DLD1 (cell line): ENCODE data around the gene KISS1R.
"Not testable (repeated sequence)": the region's sequence is repeated elsewhere in the genome, so short reads cannot be mapped to it uniquely, and the experiment has no call there.

ENCODE experiments used
- in situ Hi-C: cut with HindIII; loops from 2 replicates; pipeline ENCODE4 v1.10.0; 2017; ENCODE audit warnings: low sequenced_read_pairs

Gene KISS1R

DNA sequence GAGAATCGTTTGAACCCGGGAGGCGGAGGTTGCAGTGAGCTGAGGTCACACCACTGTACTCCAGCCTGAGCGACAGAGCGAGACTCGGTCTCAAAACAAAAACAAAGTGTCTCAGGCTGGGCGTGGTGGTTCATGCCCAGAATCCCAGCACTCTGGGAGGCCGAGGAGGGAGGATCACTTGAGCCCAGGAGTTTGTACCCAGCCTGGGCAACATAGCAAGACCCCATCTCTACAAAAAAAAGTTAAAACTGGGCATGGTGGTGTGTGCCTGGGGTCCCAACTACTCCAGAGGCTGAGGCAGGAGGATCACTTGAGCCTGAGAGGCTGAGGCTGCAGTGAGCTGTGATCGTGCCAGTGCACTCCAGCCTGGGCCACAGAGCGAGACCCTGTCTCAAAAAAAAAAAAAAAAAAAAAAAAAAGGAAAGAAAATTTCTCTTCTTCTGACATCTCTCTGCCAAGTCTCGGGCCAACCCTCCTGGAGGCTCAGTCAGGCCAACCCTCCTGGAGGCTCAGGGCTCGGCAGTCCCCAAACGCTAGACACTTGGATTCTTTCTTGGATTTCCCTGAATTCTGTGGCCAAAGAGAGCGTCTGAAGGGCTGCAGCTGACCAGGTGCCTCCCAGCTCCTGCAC, 35.0 kb downstream of the KISS1R start:
- in situ Hi-C loops = no loop called here

DNA sequence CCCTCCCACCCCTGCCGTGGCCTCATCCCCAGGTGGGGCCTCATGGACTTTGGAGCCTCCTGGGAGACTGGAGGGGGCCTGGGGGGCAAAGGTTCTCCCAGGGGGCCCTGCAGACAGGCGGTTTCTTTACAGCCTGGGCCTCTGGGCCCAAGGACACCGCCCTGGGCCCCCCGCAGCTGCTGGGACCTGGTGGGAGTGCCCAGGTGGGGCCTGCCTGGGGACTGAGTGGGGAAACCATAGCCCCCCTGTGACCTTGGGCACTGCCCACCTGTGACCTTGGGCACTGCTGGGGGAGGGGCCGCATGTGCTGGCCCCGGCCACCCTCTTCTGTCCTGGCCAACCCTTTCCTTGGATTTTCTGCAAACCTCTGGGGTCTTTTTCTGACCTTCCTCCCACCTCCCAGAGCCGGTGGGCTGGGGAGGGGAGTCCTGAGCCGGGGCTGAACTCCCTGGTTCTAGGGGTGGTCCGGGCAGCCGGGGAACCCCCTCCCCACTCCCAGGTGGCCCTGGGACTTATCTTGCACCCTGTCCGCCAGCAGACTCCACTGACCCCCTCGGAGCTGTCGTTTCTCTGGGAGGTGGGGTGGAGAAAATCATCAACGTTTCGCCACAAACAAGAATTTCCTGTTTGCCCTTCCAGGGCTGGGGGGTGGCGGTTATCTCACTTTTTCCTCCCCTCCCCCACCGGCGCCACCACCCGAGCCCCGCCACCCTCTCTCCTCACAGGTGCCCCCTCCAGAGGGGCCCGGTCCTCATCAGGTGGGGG, 35.7 kb downstream of the KISS1R start:
- in situ Hi-C loops = no loop called here

DNA sequence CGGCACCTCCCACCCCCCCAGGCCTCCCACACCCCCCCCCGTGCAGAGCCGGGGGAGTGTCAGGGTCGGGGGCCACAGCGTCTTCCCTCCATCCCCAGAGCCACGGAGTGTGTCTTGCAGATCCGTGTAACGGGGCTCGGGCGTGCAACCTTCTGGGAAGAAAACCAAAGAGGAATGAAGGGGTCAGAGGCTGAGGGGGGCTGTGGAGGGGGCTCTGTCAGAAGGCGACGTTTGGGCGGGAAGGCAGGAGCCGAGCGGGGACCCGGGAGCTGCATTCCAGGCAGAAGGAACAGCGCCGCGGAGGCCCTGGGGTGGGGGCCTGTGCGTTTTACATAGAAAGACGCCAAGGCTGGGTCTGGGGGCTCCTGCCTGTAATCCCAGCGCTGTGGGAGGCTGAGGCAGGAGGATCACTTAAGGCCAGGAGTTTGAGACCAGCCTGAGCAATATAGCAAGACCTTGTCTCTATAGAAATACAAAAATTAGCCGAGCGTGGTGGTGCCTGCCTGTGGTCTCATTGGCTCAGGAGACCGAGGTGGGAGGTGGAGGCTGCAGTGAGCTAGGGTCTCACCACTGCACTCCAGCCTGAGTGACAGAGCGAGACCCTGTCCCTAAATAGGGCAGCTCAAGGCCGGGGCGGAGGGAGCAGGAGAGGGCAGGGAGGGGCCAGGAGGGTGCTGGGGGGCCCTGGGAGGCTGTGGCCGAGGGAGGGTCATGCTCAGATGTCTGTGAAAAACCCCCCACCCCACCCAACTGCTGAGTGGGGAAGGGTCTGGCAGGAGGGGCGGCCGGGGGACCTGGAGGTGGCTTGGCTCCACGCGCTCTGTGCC, 36.5 kb downstream of the KISS1R start:
- in situ Hi-C loops = no loop called here

- in situ Hi-C loops = no loop called here
Measured at GRCh38 chr19:954272-954671, 37.1 kb downstream of the KISS1R start.

GRCh38 chr19:954672-955494, 37.8 kb downstream of the KISS1R start:
- in situ Hi-C loops = no loop called here

GRCh38 chr19:955803-956765, 39.0 kb downstream of the KISS1R start:
- in situ Hi-C loops = no loop called here

DNA sequence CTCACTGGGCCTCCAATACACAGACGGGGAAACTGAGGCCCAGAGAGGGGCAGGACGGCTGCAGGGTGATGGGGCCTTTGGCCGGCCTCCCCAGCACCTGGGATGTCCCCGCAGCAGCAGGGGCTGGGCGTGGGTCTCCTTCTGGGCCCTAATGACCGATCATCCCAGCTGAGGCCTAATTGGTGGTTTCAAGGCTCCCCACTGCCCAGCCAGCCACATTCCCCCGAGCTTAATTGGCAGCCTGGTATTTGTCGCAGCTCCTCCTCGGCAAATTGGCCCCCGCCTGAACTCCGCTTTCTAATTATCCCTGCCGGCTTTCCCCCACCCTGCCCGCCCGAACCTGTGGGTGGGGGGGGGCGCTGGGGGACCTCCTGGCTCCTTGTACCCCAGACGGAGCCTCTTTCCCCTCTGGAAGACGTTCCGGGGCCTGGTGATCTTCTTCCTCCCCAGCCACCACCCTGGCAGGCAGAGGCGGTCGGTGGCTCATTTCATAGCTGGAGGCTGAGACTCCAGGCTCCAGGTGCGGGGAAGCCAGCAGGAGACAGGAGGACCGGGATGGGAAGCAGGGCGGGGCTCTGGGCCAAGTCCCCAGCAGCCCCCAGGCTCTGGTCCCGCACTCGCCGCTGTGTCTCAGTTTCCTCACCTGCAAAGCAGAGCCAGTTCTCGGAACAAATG, 39.8 kb downstream of the KISS1R start:
- in situ Hi-C loops = no loop called here

DNA sequence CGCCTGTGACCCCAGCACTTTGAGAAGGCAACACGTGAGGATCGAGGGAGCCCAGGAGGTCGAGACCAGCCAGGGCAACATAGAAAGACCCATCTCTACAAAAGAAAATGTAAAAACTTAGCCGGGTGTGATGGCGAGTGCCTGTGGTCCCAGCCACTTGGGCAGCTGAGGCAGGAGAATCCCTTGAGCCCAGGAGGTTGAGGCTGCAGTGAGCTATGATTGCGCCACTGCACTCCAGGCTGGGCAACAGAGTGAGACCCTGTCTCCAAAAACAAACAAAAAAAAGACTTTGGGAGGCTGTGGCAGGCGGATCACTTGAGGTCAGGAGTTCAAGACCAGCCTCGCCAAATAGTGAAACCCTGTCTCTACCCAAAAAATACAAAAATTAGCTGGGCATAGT, 40.4 kb downstream of the KISS1R start:
- in situ Hi-C loops = not testable (repeated sequence)

DNA sequence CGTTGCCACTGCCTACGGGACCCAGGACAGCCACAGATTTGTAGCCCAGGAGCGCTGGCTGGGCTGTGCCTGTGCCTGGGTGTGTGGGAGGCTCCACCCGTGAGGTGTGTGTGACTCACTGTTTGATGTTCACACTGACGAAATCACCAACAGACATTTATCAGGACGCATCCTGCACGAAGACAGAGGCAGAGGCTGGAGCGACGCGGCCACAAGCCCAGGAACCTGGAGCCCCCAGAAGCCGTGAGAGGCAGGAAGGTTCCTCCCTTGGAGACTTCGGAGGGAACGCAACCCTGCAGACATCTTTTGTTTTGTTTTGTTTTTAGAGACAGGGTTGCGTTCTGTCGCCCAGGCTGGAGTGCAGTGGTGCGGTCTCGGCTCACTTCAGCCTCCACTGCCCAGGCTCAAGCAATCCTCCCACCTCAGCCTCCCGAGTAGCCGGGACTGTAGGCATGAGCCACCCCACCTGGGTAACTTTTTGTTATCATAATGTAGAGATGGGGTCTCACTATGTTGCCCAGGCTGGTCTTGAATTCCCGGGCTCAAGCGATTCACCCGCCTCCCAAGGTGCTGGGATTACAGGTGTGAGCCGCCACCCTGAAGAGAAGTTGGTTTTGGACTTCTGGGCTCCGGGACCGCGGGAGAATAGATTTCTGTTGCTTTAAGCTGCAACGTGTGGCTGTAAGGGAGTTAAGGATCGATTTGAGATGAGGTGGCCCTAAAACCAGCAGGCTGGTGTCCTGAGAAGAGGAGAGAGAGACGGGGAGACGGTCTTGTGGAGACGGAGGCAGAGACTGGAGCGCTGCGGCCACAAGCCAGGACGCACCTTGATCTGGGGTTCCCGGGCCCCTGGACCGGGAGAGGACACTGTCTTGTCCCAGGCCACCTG, 42.1 kb downstream of the KISS1R start:
- in situ Hi-C loops = no loop called here

GRCh38 chr19:960020-960419, 42.9 kb downstream of the KISS1R start:
- in situ Hi-C loops = no loop called here

DNA sequence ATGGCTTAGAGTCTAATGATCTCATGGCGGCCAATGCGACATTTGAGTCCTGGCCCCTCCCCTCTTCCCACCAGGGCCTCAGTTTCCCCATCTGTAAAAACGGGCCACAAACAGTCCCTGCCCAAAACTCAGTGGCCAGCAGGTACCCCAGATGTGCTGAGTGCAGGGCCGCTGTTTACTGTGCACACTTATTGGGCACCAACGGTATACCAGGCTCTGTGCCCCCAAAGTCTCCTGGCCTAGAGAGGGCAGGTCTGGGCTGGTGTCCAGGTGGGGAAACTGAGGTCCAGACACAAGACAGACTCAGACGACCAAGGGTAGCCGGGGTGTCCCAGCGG, 43.4 kb downstream of the KISS1R start:
- in situ Hi-C loops = no loop called here

DNA sequence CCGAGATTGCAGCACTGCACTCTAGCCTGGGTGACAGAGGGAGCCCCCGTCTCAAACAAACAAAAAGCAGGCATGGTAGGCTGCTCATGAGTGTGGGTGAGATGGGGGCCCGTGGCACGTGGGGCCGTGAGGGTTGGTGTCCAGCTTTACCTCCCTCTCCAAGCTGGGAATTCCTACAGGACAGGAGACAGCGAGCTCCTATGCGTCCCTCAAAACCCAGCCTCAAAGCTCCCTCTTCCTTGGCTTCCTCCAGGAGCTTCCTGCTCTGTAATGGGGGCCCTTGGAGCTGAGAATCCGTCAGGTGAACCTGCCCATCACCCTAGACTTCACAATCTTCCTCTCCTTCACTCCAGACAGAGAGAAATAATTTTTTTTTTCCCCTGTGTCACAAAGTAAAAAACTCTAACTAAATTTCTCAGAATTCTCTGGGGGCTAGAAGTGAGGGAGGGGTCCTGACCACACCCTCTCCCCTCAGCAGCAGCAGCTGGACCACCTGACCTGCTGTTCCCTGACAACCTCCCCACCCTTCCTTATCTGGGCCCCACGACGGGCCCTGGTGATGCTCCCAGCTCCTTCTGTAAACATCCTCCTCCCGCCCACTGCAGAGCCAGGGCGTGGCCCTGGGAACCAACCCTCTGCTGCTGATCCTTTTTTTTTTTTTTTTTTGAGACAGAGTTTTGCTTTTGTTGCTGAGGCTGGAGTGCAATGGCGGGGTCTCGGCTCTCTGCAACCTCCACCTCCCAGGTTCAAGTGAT, 44.9 kb downstream of the KISS1R start:
- in situ Hi-C loops = no loop called here

- in situ Hi-C loops = no loop called here
Measured at GRCh38 chr19:962683-963400, 45.7 kb downstream of the KISS1R start.

GRCh38 chr19:963486-963951, 46.4 kb downstream of the KISS1R start:
- in situ Hi-C loops = no loop called here

DNA sequence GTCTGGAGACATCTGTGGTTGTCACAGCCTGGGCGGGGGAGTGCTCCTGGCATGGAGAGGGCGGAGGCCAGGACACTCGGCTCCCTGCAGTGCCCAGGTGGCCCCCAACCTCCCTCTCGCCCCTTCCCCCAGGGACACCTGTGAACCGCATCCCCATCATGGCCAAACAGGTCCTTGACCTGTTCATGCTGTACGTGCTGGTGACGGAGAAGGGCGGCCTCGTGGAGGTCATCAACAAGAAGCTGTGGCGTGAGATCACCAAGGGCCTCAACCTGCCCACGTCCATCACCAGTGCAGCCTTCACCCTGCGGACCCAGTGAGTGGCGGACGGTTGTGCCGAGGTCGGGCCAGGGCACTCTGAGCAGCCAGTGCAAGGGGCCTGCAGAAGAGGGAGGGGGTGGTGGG, 47.0 kb downstream of the KISS1R start:
- in situ Hi-C loops = no loop called here

DNA sequence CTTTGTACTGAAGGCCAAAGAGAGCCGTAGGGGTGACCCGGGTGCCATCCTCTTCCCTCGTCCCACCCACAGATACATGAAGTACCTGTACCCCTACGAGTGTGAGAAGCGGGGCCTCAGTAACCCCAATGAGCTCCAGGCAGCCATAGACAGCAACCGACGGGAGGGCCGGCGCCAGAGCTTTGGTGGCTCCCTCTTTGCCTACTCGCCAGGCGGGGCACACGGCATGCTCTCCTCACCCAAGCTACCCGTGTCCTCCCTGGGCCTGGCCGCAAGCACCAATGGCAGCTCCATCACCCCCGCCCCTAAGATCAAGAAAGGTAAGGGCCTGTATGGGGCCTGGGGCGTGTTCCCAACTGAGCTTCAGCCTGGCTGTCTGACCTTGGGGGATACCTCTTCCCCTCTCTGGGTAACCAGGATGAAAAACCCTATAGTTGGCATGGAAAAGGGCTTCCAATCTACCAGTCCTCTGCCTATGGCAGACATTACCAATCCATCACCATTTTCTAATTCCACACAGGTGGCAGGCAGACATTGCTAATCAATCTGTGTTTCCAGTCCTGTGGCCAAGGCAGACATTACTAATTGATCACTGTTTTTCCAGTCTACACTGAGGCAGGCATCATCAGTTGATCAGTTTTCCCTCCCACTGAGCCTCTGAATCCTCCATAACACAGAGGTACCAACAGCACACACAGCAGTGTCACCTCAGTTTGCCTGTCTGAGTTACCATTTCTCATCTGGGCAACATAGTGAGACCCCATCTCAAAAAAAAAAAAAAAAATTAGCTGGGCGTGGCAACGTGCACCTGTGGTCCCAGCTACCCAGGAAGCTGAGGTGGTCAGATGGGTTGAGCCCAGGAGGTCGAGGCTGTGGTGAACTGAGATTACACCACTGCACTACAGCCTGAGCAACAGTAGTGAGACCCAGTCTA, 47.9 kb downstream of the KISS1R start:
- in situ Hi-C loops = no loop called here
